Stimulated activated CD4-positive, alpha-beta T cell treated with anti-CD3 and anti-CD28 coated beads, Interleukin-1b, Interleukin-23, amount 100 ng/mL, for 1 hour (primary cell): ENCODE results near the gene UCHL3.

ENCODE experiments used
- DNase-seq, 2 donors: peaks; one replicate each; pipeline ENCODE4 v3.0.0-alpha.2; 2020; ENCODE audit warnings: low read depth in 2 of 2

Gene UCHL3

DNA sequence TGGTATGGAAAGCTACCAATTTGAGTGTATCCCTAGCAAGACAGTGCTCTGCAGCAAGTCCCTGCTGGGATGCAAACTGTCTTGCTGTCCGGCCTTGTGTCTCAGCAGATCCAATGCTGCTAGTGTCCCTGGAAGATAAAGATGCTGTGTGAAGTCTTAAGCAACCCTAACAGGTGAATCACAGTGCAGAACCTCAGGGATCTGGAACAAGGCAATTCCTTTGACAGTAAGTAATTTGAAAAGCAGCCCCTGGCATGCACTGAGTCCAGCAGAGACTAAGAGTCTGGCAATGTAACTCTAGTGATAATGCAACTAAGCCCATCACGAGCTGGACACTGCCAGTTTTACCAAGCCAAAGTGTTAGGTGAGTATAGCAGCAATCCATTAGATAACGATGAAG, 1.7 kb upstream of the UCHL3 start:
- no peak for DNase-seq

GRCh38 chr13:75550159-75550567, 572 bp downstream of the UCHL3 start:
- DNase-seq: no peak

- DNase-seq: no peak
These were observed 4.9 kb downstream of the UCHL3 start for GRCh38 chr13:75554464-75554863.

DNA sequence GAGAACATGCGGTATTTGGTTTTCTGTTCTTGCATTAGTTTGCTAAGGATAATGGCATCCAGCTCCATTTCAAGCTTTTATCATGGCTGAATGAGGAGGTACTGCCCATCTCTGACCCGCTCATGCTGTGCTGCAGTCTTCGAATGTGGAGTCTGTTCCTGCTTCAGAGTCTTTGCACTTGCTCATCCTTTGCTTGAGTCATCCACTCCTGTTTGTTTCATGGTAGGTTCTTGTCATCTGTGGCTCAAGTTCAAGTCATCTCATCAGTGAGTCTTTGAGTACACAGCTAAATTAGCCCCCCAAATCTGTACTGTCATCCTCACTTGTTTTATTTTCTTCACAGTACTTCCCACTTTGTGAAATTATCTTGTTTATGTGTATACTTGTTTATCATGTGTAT, 5.4 kb downstream of the UCHL3 start:
- DNase-seq: no peak

DNA sequence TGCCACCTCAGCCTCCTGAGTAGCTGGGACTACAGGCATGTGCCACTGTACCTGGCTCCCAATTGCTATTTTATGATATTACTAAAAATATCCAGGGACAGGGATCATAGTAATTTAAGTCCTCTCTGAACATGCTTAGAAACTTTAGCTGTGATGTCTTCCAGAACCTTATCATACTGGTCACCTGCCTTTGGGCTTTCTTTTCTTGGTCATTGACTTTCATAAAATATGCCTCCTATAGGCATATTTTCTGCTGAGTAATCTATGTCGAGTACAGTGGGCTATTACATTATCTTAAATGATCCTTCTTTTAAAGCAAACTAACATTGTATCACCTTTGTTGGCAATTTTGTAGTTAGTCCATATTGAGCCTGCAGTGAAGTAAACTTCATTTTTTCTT, 6.2 kb downstream of the UCHL3 start:
- DNase-seq: no peak

DNA sequence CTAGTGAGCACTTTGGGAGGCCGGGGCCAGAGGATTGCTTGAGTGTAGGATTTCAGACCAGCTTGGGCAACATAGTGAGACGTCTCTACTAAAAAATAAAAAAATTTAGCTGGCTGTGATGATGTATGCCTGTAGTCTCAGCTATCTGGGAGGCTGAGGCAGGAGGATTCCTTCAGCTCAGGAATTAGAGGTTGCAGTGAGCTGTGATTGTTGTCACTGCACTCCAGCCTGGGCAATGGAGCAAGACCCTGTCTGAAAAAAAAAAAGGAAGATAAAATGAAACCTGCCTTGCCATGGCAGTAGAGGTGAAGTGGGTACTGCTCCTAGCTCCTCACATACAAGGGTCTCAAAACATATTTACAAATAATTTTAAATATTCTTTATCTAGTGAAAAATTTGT, 7.4 kb downstream of the UCHL3 start:
- no peak for DNase-seq

DNA sequence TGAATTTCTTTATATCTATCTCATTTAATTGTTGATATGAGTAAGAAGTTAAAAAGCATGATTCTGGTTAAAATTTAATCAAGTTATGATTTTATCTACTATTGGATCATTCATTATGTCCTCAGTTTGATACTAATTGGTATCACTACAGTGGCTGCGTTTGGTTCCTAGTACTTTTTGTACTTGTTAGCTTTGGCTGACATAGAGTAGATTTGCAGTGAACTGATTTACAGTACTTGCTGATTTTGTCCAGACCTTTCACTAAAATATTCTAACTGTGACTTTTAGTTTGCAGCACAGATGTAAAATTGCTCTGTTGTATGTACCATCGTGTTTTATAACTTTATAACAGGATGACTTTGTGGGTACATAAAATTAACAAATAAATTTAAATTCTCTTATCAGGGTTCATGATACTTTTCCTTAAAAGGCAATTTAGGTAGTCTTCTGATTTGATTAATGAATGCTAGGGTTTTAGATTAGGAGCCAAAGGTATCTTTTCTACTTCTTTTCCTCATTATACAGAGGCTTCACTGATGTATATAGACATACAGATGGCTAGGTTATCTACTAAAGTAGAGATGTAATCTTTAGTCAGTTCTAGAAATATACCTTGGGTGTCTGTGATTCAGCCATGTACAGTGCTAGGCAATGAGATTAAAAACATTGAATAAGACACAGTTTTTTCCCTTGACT, 8.7 kb downstream of the UCHL3 start:
- DNase-seq: no peak

DNA sequence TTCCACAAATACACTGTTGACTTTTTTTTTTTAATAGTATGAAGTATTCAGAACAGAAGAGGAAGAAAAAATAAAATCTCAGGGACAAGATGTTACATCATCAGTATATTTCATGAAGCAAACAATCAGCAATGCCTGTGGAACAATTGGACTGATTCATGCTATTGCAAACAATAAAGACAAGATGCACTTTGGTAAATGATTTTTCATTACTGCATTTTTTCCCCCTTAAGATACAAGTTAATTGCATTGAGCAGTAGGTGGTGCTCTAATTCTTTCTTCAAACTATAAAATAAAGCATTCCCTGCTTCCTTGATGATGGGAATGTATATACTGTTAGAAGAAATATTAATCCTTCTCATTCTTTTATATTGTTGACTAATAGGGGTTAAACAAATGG, 17.1 kb downstream of the UCHL3 start:
- no peak for DNase-seq

- DNase-seq: no peak
These were observed 20.0 kb downstream of the UCHL3 start for GRCh38 chr13:75569576-75569975.

GRCh38 chr13:75579529-75579928, 29.9 kb downstream of the UCHL3 start:
- no peak for DNase-seq

DNA sequence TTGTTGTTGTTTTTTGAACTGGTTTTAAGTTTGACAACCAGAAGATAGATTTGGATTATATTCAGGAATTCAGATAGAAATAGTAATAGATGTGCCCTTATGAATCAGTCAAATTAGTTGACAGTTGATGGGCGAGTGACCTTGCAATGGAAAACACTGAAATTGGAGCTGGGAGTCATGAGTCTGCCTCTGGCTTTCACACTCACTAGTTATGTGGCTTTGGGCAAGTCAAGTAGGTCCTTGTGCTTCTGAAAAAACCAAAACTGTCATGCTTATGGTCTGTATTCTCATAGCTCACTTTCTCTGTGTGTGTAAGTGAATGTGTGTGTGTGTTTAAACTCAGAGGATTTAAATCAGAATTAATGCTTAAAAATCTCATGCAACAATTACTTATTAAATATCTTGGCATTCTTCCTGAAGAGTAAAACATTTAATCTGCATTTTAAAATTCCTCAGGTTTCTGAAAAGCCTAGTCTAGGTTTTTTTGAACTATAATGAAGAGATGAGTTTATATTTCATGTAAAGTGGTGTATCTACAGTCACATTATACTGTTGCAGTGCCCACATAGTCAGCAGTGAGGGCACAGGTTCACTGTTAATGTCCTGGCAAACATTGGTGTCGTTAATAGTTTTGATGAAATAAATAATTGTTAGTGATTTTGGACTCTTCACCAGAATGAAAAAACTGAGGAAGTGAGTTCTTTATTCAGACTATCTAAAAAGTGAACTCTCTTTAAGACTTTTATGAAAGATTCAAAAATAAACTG, 32.5 kb downstream of the UCHL3 start:
- DNase-seq: no peak

GRCh38 chr13:75583091-75583490, 33.5 kb downstream of the UCHL3 start:
- DNase-seq: no peak

DNA sequence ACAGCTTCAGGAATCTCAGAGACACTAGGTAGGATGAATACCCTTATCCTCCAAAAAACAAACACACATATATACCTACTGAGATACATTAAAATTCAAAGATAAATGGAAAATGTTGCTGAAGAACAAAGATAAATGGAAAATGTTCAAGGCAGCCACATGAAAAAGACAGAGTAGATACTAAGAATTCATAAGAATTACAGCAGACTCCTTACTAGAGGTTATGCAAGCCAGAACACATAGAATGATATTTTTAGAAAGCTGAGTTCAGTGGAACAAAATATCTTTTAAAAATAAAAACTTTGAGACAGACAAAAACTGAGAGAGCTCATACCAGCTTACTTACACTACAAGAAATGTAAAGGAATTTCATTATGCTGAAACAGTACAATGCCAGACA, 35.6 kb downstream of the UCHL3 start:
- no peak for DNase-seq

DNA sequence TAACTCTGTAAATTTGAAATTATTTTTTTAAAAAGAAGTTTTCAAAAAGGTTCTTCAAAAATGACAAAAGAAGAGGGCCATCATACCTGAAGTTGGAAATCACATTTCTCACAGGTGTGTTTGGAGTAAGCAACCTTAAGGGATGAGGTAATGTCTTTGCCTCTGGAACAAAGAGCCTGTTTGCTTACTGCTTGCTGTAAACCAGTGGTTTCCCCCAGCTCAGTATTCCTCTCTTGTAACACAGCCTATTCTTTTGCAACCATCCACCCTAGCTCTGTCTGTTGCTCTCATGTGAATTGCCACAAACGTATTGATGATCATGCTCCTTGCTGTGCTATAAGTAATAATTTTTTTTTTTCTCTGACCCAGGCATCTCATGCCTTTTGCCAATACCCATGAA, 38.1 kb downstream of the UCHL3 start:
- no peak for DNase-seq

DNA sequence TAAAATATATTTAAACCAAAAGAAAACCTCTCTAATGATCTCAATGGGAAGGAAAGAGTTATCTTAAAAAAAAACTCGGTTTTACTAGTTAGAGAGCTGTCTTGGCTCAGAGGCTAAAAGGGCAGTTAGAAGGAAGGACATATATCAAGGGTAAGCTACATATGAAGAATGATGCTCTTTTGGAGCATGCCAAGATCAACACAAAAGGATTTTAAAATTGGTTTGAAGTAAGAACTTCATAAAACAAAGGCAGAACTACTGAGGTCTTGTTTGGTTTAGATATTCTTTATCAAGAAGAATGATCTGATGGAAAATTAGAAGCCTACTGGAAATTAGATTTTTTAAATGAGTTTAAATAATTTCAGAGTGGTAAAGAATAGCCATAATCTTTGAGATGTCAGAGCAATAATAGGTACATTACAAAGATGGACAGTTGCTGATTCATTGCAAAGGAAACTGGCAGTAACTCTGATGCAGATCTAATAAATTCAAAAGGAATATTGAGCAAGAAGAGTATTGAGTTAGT, 47.1 kb downstream of the UCHL3 start:
- no peak for DNase-seq

DNA sequence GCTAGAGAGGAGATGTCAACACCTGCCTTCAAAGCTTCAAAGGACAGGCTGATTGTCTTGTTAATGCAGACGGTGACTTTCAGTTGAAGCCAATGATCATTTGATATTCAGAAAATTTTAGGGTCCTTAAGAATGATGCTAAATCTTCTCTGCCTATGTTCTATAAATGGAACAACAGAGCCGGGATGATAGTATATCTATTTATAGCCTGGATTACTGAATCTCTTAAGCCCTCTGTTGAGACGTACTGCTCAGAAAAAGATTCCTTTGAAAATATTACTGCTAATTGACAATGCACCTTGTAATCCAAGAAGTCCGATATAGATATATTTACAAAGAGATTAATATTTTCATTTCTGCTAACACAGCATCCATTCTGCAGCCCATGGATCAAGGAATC, 50.8 kb downstream of the UCHL3 start:
- DNase-seq: no peak

- no peak for DNase-seq
These were observed 53.4 kb downstream of the UCHL3 start for GRCh38 chr13:75603038-75603437.

DNA sequence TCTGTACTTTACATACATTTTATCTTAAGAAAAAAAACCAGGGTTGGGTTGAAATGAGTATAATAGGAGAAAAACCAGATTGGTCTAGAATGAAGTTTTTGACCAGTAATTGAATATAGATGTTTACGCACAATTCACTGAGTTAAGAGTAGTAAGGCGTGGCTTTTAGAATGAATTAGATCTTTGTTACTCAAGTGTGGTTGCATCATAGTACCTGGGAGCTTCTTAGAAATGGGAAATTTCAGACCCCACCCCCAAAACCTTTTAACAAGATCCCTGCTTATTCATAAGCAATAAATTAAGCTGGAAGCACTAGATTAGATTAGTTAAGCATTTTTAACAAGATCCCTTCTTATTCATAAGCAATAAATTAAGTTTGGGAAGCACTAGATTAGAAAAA, 57.9 kb downstream of the UCHL3 start:
- no peak for DNase-seq

DNA sequence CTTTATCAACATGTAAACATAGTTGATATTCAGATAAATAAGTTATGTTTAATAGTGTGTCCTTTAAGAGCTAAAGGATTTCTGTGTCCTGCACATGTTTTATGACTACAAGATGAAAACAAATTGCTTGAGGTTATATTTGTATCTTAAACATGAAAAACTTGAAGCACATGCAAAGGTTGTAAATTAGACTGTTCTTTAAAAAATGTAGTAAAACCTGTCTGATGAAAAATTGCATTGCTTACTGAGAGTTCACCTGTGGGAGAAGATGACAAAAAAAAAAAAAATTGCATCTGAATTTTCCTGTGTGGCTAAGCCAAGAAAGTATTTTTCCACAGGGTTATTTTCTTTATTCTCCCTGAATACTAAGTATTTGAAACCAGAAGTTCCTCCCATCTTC, 60.9 kb downstream of the UCHL3 start:
- no peak for DNase-seq

DNA sequence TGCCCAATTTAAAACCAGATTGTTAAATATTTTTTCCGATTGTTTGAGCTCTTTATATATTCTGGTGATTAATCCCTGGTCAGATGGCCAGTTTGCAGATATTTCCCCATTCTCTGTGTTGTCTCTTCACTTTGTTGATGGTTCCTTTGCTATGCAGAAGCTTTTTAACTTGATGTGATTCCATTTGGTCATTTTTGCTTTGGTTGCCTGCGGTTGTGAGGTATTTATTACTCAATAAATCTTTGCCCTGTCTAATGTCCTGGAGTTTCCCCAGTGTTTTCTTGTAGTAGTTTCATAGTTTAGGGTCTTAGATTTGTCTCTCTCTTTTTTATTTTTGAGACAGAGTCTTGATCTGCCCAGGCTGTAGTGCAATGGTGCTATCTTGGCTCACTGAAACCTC, 62.8 kb downstream of the UCHL3 start:
- DNase-seq: no peak

- DNase-seq: no peak
These were observed 67.6 kb downstream of the UCHL3 start for GRCh38 chr13:75617230-75617629.

GRCh38 chr13:75618308-75618707, 68.7 kb downstream of the UCHL3 start:
- no peak for DNase-seq

DNA sequence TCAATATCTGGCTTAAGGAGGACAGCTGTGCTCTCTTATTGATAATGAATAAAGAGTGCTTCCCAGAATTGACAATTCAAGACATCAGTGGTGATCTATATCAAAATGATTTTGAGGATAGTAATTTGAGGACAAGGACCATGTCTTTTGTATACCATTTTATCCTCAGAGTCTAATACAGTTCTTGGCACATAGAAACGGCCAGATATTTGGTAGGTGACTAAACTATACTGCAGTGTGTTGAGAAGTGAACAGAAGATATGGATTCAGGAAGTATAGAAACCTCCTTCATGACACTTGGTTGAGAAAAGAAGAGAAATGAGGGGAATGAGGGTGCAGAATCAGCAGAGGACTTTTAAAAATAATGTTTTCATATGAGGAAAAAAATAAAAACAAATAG, 70.4 kb downstream of the UCHL3 start:
- no peak for DNase-seq
